HG03025 (cell line): Measurements from ENCODE around the gene MAPK7.

Source experiments
- ATAC-seq: cut with Tn5 transposase; IDR thresholded peaks from one replicate; pipeline ENCODE4 v1.9.1; 2021; ENCODE audit warnings: mild to moderate bottlenecking, moderate library complexity; ENCODE audit not compliant: unreplicated experiment, low FRiP score

Gene MAPK7

DNA sequence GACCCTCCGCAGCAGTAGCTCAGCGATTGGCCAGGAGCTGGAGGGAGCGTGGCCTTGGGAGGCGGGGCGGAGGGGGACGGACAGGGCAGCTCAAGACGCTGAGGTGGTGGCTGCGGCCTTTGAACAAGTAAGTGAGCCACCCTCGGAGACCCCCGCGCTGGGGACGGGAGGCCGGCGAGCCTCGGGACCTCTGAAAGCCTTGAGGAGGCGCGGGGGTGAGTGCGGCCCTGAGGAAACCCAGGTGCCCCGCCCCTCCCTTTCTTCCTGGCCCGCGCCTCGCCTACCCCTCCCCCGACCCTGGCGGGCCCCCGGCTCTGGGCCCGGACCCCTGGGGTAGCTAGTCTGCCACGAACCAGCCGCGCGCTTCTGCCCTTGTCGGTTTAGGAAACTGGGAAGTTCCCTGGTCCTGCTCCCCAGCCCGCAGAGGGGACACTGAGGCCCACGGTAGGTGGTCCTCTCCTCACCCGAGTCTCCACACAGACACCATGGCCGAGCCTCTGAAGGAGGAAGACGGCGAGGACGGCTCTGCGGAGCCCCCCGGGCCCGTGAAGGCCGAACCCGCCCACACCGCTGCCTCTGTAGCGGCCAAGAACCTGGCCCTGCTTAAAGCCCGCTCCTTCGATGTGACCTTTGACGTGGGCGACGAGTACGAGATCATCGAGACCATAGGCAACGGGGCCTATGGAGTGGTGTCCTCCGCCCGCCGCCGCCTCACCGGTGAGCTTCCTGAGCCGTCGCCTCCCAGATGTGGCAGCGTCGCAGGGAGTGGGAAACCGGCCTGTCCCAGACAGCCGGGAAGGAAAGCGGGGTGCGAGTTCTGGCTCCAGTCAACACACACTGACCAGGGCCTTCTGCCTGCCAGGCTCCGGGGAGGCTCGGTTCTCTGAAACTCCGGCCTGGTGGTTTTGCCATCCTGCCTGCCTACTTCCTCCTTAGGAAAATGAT is at the start of gene MAPK7:
MAPK7 (plus strand) TSS at position 83 of the 945 bp plus-strand sequence; CDS start at position 486, 403 bp downstream.
- ATAC-seq: peak; percentile 19

- ATAC-seq: no peak
Observed at GRCh38 chr17:19329136-19329535, 49.2 kb upstream of the MAPK7 start.

DNA sequence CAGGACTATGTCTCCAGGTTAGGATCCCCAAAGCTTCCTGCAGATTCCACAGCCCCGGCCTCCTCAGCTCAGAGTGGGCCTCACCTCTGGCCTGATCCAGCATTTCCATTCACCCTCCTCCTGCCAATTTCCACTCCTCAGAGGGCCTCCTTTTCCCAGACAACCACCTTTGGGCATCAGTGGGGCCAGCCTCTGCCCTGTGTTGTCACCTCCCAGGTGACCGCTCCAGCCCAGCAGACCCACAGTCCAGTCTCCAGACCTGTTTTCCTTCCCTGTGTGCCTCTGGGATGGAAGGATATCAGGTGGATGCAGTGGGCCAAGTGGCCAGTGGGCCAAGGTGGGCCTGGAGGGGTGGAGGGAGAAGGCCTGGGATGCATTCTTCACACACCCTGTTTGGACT is 48.5 kb upstream of the MAPK7 start:
- ATAC-seq: no peak

GRCh38 chr17:19330271-19330670 is 48.0 kb upstream of the MAPK7 start:
- no peak for ATAC-seq

GRCh38 chr17:19331134-19331533 is 47.2 kb upstream of the MAPK7 start:
- no peak for ATAC-seq

DNA sequence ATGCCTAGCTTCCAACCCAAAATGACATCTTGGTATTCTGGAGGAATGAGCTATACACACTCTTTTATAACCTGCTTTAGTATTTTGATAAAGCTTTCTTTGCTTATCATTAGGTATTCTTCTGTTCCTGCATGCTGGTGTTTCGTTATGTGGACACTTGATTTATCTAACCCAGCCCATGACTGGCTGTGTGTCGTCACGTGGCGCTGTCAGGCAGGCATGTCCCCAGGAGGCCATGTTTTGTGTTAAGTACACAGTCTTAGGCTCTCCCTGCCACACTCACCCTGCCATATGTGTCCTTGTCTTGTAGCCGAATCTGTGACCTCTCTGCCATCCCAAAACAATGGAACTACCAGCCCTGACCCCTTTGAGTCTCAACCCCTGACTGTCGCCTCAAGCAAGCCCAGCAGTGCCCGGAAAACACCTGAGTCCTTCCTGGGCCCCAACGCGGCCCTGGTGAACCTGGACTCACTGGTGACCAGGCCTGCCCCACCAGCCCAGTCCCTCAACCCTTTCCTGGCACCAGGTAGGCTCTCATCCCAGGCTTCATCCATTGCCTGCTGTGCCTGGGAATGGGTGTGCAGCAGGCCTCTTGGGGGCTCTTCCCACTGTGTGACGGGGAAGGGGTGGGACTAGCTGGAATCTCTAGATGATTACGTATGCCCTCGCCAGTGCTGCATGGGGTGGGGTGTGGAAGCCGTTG is 46.6 kb upstream of the MAPK7 start:
- no peak for ATAC-seq

DNA sequence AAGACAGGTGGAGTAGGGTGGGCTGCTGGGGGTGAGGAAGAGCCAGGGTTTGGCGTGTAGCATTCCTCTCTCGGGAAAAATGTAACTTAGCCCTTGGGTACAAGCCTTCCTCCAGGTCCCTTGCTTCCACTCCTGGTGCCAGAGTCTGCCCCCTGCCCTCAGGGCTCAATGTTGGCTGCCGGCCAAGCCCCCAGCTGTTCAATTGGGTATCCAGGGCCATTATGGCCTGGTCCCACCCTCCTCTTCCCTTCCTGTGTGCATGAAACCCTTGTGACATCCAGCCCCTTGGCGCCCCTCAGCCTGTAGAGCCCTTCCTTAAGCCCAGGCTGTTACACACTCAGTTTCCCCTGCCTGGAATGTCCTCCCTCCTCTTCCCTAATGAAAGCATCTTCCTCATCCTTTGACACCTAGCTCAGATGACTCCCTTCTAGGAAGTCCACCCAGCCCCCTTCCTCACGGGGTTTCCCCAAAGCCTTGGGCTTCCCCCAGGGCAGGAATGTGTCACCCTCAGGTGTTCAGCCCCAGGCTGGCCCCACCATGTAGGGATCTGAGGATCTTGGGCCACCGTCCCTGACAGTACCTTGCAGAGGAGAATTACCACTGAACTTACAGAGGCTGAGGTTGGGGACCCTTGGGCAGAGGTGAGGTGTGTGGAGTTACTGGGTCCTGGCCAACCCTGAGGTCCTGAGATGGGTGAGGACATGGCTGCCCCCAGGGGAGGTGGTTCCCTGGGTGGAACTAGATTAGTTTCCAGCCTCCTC is 45.7 kb upstream of the MAPK7 start:
- ATAC-seq: no peak

- no peak for ATAC-seq
Observed at GRCh38 chr17:19333132-19333440, 45.2 kb upstream of the MAPK7 start.

GRCh38 chr17:19333736-19334290 is 44.5 kb upstream of the MAPK7 start:
- no peak for ATAC-seq

GRCh38 chr17:19334331-19334730 is 44.0 kb upstream of the MAPK7 start:
- no peak for ATAC-seq

- no peak for ATAC-seq
Observed at GRCh38 chr17:19335951-19336631, 42.2 kb upstream of the MAPK7 start.

DNA sequence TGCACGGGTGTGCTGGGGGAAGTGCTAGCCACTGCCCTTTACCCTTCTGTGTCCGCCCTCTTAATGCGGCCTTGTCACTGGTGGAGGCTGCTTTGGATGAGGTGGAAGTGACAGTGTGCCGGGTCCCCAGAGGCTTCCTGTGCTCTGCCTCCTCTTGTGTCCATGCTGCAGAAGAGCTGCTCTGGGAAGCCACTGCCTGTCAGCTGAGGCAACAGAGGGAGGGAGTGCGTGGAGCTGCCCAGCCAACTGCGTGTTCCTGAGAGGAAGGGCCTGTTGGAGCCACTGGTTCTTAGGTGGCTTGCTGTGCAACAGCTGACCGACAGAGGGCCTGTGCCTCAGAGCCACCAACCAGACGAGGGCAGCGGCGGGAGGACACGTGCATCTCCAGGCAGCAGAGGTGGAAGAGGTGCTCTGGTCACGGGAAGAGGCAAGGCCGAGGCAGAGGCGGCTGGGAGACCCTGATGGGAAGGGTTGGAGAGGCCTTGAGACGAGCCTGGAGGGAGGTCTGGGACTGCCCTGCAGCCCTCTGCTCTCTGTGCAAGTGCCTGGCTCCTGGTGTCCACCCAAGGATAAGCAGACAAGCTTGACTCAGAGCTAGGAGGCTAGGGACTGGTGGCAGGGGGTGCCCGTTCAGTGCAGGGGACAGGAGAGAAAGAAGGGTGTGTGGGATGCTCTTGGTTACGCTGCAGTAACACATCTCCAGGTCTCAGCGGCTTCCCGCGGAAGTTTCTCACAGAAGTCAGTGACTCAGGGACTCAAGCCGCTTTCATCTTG is 41.2 kb upstream of the MAPK7 start:
- no peak for ATAC-seq

DNA sequence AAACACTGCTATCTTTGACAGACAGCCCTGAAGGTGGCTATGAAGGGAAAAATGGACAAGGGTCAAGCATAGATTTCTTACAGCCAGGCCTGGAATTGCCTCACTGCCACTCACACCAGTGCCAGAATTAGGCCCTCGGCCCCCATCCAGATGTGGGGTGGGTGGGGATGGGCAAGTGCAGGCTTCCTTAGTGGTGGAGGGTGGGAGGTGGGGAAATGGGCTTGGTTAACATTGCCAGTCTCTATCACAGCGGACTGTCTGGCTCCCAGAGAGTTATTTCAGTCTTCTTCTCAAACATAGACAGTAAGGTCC is 40.6 kb upstream of the MAPK7 start:
- no peak for ATAC-seq

DNA sequence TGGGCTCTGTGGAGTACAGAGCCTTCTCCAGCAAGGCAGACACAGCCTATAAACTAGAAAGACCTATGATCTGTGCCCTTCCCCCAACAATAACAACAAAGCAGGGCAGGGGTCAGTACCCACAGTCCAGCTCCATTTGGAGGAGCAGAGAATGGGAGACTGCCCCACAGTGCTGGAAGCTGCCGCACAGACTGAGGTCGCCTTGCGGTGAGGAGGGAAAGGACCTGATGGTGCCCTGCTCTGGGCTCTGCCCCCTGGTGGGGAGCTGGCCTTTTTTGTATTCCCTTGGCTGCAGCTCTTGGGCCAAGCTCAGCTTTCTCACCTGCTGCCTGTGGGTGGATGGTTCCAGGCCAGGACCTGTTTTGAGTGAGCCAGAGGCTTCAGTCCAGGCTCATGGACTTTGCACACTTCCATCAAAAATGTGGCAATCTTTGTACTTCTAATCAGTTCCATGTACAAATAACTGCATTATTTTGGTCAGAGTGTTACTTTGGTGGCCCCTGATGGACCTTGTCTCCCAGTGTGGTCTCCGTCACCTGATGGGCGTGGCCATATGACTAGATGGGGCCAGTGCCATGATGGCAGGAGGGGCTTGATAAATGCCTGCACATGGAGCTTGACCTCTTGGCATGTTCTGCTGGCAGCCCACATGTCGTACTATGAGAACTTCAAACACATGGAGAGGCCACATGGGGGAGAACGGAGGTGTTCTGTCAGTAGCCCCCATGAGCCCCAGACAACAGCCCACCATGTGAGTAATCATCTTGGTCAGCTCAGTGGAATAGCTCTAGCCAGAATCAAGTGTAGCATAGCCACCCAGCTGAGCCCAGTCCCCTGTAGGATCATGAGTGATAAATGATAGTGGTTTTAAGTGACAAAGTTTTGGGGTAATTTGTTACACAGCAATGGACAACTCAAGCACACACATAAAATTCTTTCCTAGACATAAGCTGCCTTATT is 40.0 kb upstream of the MAPK7 start:
- ATAC-seq: no peak

GRCh38 chr17:19339341-19339815 is 38.9 kb upstream of the MAPK7 start:
- no peak for ATAC-seq

DNA sequence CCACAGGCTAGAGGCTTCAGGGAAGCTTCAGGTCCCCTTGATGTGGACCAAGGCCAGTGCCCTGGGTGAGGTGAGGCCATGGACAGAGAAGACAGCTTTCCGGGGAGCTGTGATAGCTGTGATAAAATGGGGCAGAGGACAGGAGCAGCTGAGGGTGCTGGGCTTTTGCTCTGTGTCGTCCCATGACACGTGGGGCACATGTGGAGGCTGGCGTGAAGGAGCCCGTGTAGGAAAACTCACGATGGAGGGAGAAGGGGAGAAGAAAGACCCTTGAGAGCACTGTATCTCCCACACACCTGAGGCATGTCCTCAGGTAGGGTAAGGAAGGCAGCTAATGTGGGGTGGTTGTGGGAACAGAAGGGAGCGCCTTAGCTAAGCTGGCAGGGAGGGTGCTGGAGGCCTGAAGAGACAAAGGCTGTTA is 37.1 kb upstream of the MAPK7 start:
- no peak for ATAC-seq

DNA sequence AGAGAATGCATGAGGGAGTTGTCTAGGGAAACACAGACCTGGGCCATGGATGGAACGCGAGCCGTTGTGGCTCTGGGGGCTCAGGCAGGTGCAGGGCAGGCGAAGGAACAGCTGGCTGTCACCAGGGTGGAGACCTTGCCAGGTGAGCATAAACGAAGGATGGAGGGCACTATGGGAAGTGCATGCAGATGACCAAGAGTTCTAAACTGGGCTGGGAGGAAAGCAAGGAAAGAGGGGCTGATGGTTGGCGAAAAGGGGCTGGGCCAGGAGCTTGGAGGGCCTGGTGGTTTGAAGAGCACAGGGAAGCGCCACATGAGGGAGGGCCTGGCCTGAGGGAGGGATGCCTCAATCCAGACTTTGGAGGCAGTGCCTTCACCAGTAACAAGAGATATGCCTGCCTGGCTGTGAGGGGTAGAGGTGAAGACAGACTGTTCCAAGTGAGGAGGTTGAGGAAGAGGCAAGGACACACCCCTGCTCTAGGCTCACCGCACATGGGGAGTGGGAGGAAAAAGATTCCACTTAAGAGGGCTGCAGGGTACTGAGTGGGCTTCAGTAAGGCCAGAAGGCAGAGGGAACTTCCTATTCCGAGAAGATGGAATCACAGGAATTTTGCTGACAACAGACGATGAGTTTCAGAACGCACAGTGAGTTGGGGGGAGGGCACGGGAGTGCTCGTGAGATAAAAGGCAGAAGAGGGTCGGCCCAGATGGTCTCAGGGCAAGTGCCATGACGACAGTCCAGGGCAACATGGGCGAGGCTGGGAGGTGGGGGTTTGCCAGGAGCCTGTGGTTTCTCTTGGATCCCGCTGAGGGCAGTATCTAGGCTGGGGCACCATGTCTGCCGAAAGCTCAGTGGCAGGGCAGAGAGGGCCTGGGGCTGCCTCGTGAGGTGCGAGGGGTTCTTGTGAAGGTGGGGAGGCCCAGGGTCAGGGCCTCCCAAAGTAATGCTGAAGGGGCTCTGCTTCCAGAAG is 36.4 kb upstream of the MAPK7 start:
- ATAC-seq: no peak
